HG03095 (cell line): Measurements from ENCODE around the gene CA10.

Experiments
- ATAC-seq: cut with Tn5 transposase; IDR thresholded peaks from one replicate; pipeline ENCODE4 v1.9.1; 2021; ENCODE audit warnings: moderate library complexity; ENCODE audit not compliant: unreplicated experiment

Gene CA10

GRCh38 chr17:51820766-51821165 is 337.7 kb downstream of the CA10 start:
- ATAC-seq: no peak

GRCh38 chr17:51820252-51820651 is 338.3 kb downstream of the CA10 start:
- ATAC-seq: no peak

- ATAC-seq: no peak
These were observed 338.9 kb downstream of the CA10 start for GRCh38 chr17:51819341-51820219.

GRCh38 chr17:51818777-51819176 is 339.7 kb downstream of the CA10 start:
- ATAC-seq: no peak

GRCh38 chr17:51817955-51818354 is 340.6 kb downstream of the CA10 start:
- no peak for ATAC-seq

- ATAC-seq: no peak
These were observed 341.4 kb downstream of the CA10 start for GRCh38 chr17:51817117-51817516.

GRCh38 chr17:51815097-51815496 is 343.4 kb downstream of the CA10 start:
- ATAC-seq: no peak

- no peak for ATAC-seq
These were observed 344.0 kb downstream of the CA10 start for GRCh38 chr17:51814521-51814920.

- no peak for ATAC-seq
These were observed 344.7 kb downstream of the CA10 start for GRCh38 chr17:51813784-51814174.

GRCh38 chr17:51813140-51813783 is 345.3 kb downstream of the CA10 start:
- no peak for ATAC-seq

GRCh38 chr17:51807460-51807859 is 351.1 kb downstream of the CA10 start:
- ATAC-seq: no peak

- ATAC-seq: no peak
These were observed 352.7 kb downstream of the CA10 start for GRCh38 chr17:51805765-51806164.

GRCh38 chr17:51805185-51805584 is 353.3 kb downstream of the CA10 start:
- ATAC-seq: no peak

- no peak for ATAC-seq
These were observed 355.4 kb downstream of the CA10 start for GRCh38 chr17:51803161-51803560.

- ATAC-seq: no peak
These were observed 356.0 kb downstream of the CA10 start for GRCh38 chr17:51802544-51802943.

- no peak for ATAC-seq
These were observed 356.9 kb downstream of the CA10 start for GRCh38 chr17:51801626-51802025.

GRCh38 chr17:51799981-51800380 is 358.5 kb downstream of the CA10 start:
- no peak for ATAC-seq

- ATAC-seq: no peak
These were observed 359.3 kb downstream of the CA10 start for GRCh38 chr17:51799240-51799639.

- no peak for ATAC-seq
These were observed 361.4 kb downstream of the CA10 start for GRCh38 chr17:51797150-51797549.

- no peak for ATAC-seq
These were observed 362.5 kb downstream of the CA10 start for GRCh38 chr17:51796026-51796425.

- ATAC-seq: no peak
These were observed 363.1 kb downstream of the CA10 start for GRCh38 chr17:51795401-51795800.

GRCh38 chr17:51794466-51794865 is 364.0 kb downstream of the CA10 start:
- ATAC-seq: no peak
